Mesodermal cell (in vitro differentiated cells): ENCODE measurements around the gene HIPK4.
"Not testable (repeated sequence)": the region's sequence is repeated elsewhere in the genome, so short reads cannot be mapped to it uniquely, and the experiment has no call there.

ENCODE experiments used
- H3K27ac ChIP-seq: 2 replicates; pipeline ENCODE4 v1.7.0; 2013; ENCODE audit warnings: mild to moderate bottlenecking, low read depth, low read length, moderate library complexity; ENCODE audit not compliant: severe bottlenecking
- H3K36me3 ChIP-seq: 2 replicates; pipeline ENCODE4 v1.7.1; 2013; ENCODE audit warnings: mild to moderate bottlenecking, low read length, moderate library complexity; ENCODE audit not compliant: control insufficient read depth, insufficient read depth
- H3K4me1 ChIP-seq: one replicate; pipeline ENCODE4 v1.7.1; 2013; ENCODE audit warnings: mild to moderate bottlenecking, low read length; ENCODE audit not compliant: insufficient read depth, control insufficient read depth, poor library complexity, severe bottlenecking
- H3K4me3 ChIP-seq: 2 replicates; pipeline ENCODE4 v1.7.0; 2013; ENCODE audit warnings: low read length, control low read depth, mild to moderate bottlenecking; ENCODE audit not compliant: insufficient read depth, poor library complexity, severe bottlenecking; ENCODE audit errors: extremely low read depth
- H3K9me3 ChIP-seq: 2 replicates; pipeline ENCODE4 v1.7.1; 2013; ENCODE audit warnings: mild to moderate bottlenecking, low read length, moderate library complexity; ENCODE audit not compliant: control insufficient read depth
- WGBS, 2 experiments: methylation state at CpG; one replicate each; pipeline ENCODE4 v1.1.5; 2013; ENCODE audit warnings: missing lambda C conversion rate in 2 of 2; ENCODE audit not compliant: insufficient coverage in 2 of 2; 5-methylcytosine and 5-hydroxymethylcytosine counted together

HIPK4 gene

DNA sequence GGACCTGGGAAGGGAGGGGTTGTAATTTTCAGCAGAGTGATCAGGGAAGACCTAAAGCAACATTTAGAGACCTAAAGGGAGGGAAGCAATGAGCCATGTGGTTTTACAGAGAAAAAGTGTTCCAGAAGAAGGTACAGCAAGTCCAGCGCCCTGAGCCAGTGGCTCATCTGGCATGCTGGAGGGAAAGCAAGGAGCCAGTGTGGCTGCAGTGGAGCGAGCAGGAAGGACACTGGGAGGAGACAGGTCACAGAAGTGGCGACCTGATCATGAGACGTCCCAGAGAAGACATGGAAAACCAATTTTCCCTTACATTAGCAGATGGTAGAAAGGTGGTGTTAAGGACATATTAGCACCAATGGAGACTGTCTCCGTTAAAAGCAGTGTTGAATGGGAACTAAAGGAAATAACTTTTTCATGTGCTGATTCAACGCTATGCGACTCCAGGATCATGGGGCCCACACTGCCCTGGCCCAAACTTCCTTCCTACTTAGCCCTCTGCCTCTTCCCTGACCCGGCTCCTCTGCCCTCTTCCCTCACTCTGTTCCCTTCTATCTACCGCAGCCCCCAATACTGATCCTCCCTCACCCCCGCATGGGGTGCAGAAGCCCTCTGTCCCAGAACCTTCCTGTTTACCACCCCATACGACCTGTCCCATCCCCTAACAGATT lies 47.2 kb downstream of the HIPK4 start:
- no peaks in the 10 kb centered on the region for H3K4me1 ChIP-seq
- no peak overlapping the region for H3K4me3 ChIP-seq
- peaks cover 33% of the 10 kb centered on the region for H3K36me3 ChIP-seq
- no peaks in the 10 kb centered on the region for H3K9me3 ChIP-seq
- no peak overlapping the region for H3K27ac ChIP-seq
- 93 to 97% methylated on average over 8 of the region's 11 CpGs for WGBS, 2 experiments

DNA sequence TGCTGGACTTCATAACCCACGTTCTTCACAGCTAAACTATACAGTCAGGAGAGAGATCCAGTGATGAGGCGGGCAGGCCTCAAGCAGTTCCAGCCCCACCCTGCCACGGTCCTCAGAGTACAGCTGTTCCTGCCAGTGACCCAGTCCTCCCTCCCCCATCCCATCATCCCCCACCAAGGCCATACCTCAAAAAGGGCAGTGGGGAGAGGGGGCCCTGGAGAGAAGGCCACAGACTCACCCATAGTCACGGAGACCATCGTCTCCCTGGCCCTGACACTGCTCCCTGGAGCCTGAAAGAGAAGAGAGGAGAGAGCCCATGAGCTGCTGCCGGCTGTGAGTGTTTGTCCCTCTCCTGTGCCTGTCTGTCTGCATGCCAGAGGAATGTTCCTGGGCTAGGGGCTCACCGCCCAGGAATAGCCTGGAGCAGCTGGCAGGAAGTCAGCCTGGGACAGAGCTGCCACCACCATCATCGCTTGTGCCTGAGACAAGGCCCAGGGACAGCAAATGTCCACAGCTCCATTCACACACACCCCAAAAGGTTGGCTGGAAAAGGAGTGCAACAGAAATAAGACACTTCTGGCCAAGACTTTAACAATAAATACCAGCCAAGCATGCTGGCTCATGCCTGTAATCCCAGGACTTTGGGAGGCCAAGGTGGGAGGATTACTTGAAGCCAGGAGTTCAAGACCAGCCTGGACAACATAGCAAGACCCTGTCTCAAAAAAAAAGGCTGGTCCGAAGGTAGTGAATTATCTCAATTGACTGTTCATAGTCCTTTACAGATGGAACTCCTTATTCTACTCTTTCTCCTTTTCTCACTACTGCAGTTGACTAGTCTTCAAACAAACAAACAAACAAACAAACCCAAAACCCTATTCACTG lies 48.1 kb downstream of the HIPK4 start:
- 85 to 87% methylated on average over 4 to 7 of the region's 9 CpGs for WGBS, 2 experiments
- no peaks in the 10 kb centered on the region for H3K4me1 ChIP-seq
- H3K9me3 ChIP-seq, result no peaks in the 10 kb centered on the region
- H3K27ac ChIP-seq, result no peak overlapping the region
- no peak overlapping the region for H3K4me3 ChIP-seq
- H3K36me3 ChIP-seq, result peaks cover 35% of the 10 kb centered on the region

- no peaks in the 10 kb centered on the region for H3K9me3 ChIP-seq
- H3K4me1 ChIP-seq, result no peaks in the 10 kb centered on the region
- H3K27ac ChIP-seq, result no peak overlapping the region
- 100% methylated on average over 1 to 2 of the region's 4 CpGs for WGBS, 2 experiments
- H3K4me3 ChIP-seq, result no peak overlapping the region
- peaks cover 43% of the 10 kb centered on the region for H3K36me3 ChIP-seq
Observed at GRCh38 chr19:40339018-40339728, 50.8 kb downstream of the HIPK4 start.

DNA sequence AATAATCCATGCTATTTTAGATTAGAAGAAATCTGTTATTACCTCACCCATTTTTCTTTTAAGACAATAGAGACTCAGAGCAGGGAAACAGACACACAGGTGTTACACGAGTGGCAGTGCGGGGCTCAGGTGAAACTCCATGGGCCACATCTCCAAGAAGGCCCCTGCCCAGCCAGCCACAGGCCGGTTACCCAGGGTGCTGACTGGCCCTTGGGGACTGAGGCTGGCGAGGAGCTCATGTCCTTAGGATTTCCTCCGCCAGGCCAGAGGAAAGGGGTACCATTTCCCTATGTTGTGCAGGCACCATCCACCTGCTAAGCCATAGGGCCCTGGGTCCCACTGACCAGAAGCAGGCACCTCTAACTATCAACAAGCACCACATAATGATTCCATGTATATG lies 52.4 kb downstream of the HIPK4 start:
- Histone ChIP-seq H3K9me3 (no peaks in the 10 kb centered on the region), H3K36me3 (peaks cover 55% of the 10 kb centered on the region), H3K4me3 (no peak overlapping the region), H3K27ac (no peak overlapping the region), H3K4me1 (no peaks in the 10 kb centered on the region)
- 93 to 95% methylated on average over 3 to 5 of the region's 5 CpGs for WGBS, 2 experiments

DNA sequence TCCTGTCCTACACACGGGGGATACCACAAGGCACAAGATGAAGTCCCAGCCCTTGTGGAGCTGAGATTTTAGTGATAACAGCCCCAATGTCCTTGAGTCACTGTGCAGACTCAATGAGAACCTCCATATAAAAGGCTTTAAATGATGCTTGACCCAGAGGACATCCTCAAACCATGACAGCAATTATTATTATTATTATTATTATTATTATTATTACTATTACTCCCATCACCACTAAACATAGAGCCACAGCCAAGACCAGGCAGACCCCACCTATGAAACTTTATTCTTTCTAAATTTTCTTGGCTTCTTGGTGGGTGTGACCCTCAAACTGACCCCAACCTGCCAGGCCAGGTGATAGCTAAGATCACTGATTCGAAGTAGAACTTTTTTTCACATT lies 52.9 kb downstream of the HIPK4 start:
- Histone ChIP-seq H3K9me3 (no peaks in the 10 kb centered on the region), H3K27ac (no peak overlapping the region), H3K4me1 (no peaks in the 10 kb centered on the region), H3K36me3 (peaks cover 56% of the 10 kb centered on the region), H3K4me3 (no peak overlapping the region)
- 90 to 100% methylated on average over 1 to 2 of the region's 2 CpGs for WGBS, 2 experiments

- H3K9me3 ChIP-seq, result no peaks in the 10 kb centered on the region
- no peak overlapping the region for H3K4me3 ChIP-seq
- H3K36me3 ChIP-seq, result peaks cover 60% of the 10 kb centered on the region
- 83% methylated on average over 1 of the region's 2 CpGs; no CpG with 5 or more reads in 1 of the 2 experiments for WGBS, 2 experiments
- H3K27ac ChIP-seq, result no peak overlapping the region
- H3K4me1 ChIP-seq, result no peaks in the 10 kb centered on the region
Observed at GRCh38 chr19:40336601-40336900, 53.4 kb downstream of the HIPK4 start.

GRCh38 chr19:40335855-40336600 lies 54.0 kb downstream of the HIPK4 start:
- Histone ChIP-seq H3K4me3 (no peak overlapping the region), H3K36me3 (peaks cover 63% of the 10 kb centered on the region)
- 92 to 97% methylated on average over 11 to 14 of the region's 15 CpGs for WGBS, 2 experiments

DNA sequence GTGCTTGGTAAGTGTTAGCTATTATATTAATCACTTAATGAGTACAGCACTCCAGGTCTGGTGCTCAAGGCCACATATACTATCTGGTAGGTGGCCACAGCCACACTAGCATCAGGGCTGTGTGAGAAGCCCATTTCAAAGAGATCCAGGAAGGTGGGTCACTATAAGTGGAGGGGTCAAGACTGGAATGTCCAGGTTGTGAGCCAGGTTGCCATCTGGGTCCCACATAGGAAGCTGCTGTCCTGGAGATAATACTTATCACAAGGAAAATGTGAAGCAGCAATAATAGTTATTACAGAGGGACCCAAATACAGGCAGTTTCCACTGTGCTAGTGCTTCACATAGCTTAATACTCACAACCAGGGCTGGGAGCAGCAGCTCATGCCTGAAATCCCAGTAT lies 54.9 kb downstream of the HIPK4 start:
- H3K4me3 ChIP-seq, result no peak overlapping the region
- H3K27ac ChIP-seq, result no peak overlapping the region
- peaks cover 68% of the 10 kb centered on the region for H3K36me3 ChIP-seq
- no peaks in the 10 kb centered on the region for H3K9me3 ChIP-seq
- H3K4me1 ChIP-seq, result no peaks in the 10 kb centered on the region

More at GRCh38 chr19:40335855-40336600, 54.0 kb downstream of the HIPK4 start:
- H3K9me3 ChIP-seq, result no peaks in the 10 kb centered on the region
- H3K27ac ChIP-seq, result no peak overlapping the region
- no peaks in the 10 kb centered on the region for H3K4me1 ChIP-seq

GRCh38 chr19:40333083-40333482 lies 56.9 kb downstream of the HIPK4 start:
- not testable (repeated sequence) for H3K9me3 ChIP-seq, H3K4me1 ChIP-seq, H3K4me3 ChIP-seq, H3K27ac ChIP-seq
- WGBS, 2 experiments, result 80% methylated on average over 1 of the region's 6 CpGs; no CpG with 5 or more reads in 1 of the 2 experiments
- H3K36me3 ChIP-seq, result peaks cover 61% of the 10 kb centered on the region

- 92 to 98% methylated on average over 6 of the region's 6 CpGs for WGBS, 2 experiments
- H3K4me1 ChIP-seq, result no peaks in the 10 kb centered on the region
- no peaks in the 10 kb centered on the region for H3K9me3 ChIP-seq
- no peak overlapping the region for H3K27ac ChIP-seq
- no peak overlapping the region for H3K4me3 ChIP-seq
- peaks cover 65% of the 10 kb centered on the region for H3K36me3 ChIP-seq
Observed at GRCh38 chr19:40332669-40333068, 57.3 kb downstream of the HIPK4 start.
